PFSK-1 (cell line): Measurements from ENCODE around the gene USP32.

ENCODE experiments used
- FOXP2 ChIP-seq: optimal IDR thresholded peaks from 2 replicates; pipeline ENCODE3; 2011; ENCODE audit warnings: borderline replicate concordance, control low read depth, inconsistent platforms; ENCODE audit not compliant: insufficient read depth; ENCODE audit errors: extremely low read length, extremely low read depth
- POLR2AphosphoS5 ChIP-seq: IDR thresholded peaks from 2 replicates; pipeline ENCODE4 v1.6.1; 2012; ENCODE audit warnings: low read depth, mild to moderate bottlenecking, control low read depth, low read length, moderate library complexity
- SIN3A ChIP-seq: IDR thresholded peaks from 2 replicates; pipeline ENCODE4 v1.6.1; 2012; ENCODE audit warnings: mild to moderate bottlenecking, low read length, moderate library complexity, borderline replicate concordance; ENCODE audit not compliant: insufficient read depth
- TAF1 ChIP-seq: IDR thresholded peaks from 2 replicates; pipeline ENCODE4 v1.6.1; 2012; ENCODE audit warnings: low read length, control low read depth, borderline replicate concordance; ENCODE audit not compliant: insufficient read depth
- TF ChIP-seq, protein P1 (sequence below), 2 experiments: IDR thresholded peaks; 2 replicates each; pipeline versions ENCODE4 v1.6.1 to v1.8.0; 2011 to 2012; ENCODE audit warnings: low read depth in 2 of 2, low read length in 2 of 2, control low read depth in 1 of 2, inconsistent platforms in 1 of 2, mild to moderate bottlenecking in 1 of 2, moderate library complexity in 1 of 2; ENCODE audit not compliant: insufficient read depth in 1 of 2

The USP32 gene

DNA sequence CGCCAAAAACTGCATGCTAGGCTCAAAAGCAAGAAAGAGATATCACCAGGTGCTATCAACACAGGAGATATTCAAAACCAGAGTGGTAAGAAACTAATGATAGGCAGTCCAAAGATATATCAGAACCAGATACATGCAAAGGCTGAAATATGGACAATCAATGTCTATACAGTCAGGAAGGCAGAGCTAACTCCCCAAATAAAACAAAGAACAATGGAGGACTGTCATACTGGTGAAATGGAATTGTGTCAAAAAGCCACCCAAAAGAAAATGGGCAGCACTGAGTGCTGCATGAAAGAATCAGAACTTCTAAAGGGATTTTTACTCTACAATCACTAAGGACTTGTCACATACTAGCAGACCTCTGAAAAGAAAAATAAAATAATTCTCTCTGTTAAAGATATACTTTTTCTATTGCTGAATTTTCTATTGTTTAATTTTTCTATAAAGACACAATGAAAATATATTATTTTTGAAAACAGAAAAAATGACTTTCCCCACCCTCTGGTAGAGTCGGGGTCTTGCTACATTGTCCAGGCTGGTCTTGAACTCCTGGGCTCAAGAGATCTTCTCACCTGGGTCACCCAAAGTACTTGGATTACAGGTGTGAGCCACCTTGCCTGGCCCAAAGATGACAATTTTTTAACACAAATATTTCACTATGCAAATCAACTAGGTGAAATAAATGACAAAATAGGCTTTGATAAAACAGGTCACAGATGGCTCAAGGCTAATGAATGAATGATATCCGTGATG lies 98.2 kb downstream of the USP32 start:
- no peak for TF ChIP-seq POLR2AphosphoS5
- TF ChIP-seq, protein P1, sequence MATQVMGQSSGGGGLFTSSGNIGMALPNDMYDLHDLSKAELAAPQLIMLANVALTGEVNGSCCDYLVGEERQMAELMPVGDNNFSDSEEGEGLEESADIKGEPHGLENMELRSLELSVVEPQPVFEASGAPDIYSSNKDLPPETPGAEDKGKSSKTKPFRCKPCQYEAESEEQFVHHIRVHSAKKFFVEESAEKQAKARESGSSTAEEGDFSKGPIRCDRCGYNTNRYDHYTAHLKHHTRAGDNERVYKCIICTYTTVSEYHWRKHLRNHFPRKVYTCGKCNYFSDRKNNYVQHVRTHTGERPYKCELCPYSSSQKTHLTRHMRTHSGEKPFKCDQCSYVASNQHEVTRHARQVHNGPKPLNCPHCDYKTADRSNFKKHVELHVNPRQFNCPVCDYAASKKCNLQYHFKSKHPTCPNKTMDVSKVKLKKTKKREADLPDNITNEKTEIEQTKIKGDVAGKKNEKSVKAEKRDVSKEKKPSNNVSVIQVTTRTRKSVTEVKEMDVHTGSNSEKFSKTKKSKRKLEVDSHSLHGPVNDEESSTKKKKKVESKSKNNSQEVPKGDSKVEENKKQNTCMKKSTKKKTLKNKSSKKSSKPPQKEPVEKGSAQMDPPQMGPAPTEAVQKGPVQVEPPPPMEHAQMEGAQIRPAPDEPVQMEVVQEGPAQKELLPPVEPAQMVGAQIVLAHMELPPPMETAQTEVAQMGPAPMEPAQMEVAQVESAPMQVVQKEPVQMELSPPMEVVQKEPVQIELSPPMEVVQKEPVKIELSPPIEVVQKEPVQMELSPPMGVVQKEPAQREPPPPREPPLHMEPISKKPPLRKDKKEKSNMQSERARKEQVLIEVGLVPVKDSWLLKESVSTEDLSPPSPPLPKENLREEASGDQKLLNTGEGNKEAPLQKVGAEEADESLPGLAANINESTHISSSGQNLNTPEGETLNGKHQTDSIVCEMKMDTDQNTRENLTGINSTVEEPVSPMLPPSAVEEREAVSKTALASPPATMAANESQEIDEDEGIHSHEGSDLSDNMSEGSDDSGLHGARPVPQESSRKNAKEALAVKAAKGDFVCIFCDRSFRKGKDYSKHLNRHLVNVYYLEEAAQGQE (IDR thresholded peaks at IDR 0.05; ENCODE audit: insufficient read depth in 1 of 2, low read depth in 2 of 2, low read length in 2 of 2): no peak
- TF ChIP-seq FOXP2: no peak
- no peak for TF ChIP-seq SIN3A
- no peak for TF ChIP-seq TAF1

DNA sequence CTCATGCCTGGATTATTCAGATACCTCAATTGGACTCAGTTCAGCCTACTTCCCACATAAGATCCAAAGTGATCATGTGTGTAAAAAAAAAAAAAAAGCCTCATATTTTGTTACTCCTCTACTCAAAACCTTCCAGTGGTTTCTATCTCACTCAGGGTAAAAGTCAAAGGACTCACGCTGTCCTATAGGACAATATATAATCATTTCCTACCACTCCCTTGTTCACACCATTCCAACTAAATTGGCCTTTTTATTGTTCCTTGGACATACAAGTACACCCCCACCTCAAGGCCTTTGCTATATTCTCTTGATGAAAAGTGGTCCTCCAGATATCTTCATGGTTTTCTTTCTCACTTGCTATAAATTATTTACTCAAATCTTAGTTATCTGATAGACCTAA lies 99.2 kb downstream of the USP32 start:
- TF ChIP-seq, protein P1 (IDR thresholded peaks at IDR 0.05; ENCODE audit: insufficient read depth in 1 of 2, low read depth in 2 of 2, low read length in 2 of 2): no peak
- TF ChIP-seq POLR2AphosphoS5 (no peak), SIN3A (no peak), TAF1 (no peak), FOXP2 (no peak)

DNA sequence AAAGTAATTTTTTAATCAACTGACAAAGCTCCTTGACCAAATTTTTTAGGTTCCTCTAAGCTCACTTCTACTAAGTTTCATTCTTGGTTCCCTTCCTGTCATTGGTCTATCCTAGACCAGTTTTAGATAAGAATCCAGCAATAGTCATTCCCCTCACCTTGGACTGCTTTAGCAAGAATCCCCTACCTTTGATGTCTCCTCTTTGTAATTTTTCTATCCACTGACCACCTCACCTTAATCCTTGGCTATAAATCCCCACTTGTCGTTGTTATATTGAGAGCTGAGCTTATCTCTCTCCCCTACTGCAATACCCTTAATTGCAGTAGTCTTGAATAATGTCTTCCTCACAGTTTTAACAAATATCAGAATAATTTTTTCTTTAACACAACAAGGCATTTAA lies 107.2 kb downstream of the USP32 start:
- TF ChIP-seq FOXP2 (no peak), TAF1 (no peak), SIN3A (no peak), POLR2AphosphoS5 (no peak)
- TF ChIP-seq, protein P1 (IDR thresholded peaks at IDR 0.05; ENCODE audit: insufficient read depth in 1 of 2, low read depth in 2 of 2, low read length in 2 of 2): no peak

DNA sequence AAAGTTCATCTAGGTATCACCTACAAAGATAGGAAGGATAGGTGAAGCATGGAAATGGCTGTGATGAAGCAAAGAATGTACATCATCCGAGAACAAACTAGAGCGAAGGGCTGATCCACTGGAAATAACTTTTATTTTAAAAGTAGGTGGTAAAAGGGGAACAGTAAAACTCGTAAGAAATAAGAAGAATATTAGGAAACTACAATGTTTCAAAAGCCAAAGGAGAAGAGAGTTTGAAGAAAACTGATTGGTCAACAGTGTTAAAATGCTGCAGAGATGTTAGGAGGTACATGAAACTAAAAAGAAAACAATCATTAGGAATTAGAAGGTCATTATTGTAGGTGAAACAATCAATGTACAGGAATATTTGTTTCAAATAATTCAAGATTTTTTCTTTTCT lies 108.1 kb downstream of the USP32 start:
- TF ChIP-seq, protein P1 (IDR thresholded peaks at IDR 0.05; ENCODE audit: insufficient read depth in 1 of 2, low read depth in 2 of 2, low read length in 2 of 2): no peak
- TF ChIP-seq SIN3A (no peak), POLR2AphosphoS5 (no peak), FOXP2 (no peak), TAF1 (no peak)

DNA sequence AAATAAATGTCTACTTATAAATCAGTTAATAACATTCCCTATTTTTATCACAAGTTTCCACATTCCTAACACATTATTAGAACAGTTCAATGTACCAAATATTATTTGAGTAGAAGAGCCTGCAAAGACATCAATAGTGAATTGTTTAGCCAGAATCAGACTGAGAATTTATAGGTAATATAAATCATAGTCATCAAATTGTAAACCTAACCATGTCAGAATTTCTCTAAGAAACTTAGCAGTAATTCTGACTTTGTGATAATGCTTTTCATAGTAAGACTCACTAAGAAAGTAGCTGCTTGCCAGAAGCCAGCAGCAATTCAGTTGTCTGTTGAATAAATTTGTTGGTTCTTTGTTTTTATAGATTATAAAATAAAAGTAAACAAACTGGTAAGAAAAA lies 111.3 kb downstream of the USP32 start:
- TF ChIP-seq FOXP2 (no peak), POLR2AphosphoS5 (no peak), SIN3A (no peak), TAF1 (no peak)
- TF ChIP-seq, protein P1 (IDR thresholded peaks at IDR 0.05; ENCODE audit: insufficient read depth in 1 of 2, low read depth in 2 of 2, low read length in 2 of 2): no peak
